SU-DHL-6 (cell line): ENCODE results near the gene ZNF74.
"Not testable (repeated sequence)": the region's sequence is repeated elsewhere in the genome, so short reads cannot be mapped to it uniquely, and the experiment has no call there.

Experiments
- H2AFZ ChIP-seq: fragments of 200-600 bp; sonication (generic); 2 replicates; pipeline ENCODE4 v1.6.1; 2014; ENCODE audit warnings: low read depth, mild to moderate bottlenecking, moderate library complexity, mixed read lengths, antibody characterized with exemption, low read length; ENCODE audit not compliant: severe bottlenecking
- H3F3A ChIP-seq: fragments of 200-600 bp; shearing (Covaris generic); 2 replicates; pipeline ENCODE4 v1.6.0; 2016; ENCODE audit warnings: antibody characterized with exemption, mild to moderate bottlenecking; ENCODE audit not compliant: insufficient read depth
- H3K27ac ChIP-seq: fragments of 200-600 bp; sonication (generic); 2 replicates; pipeline ENCODE4 v1.5.1; 2016; ENCODE audit warnings: low read depth, mild to moderate bottlenecking, low read length, moderate library complexity, mixed read lengths
- H3K27me3 ChIP-seq: fragments of 200-600 bp; sonication (generic), shearing (Covaris generic); 2 replicates; pipeline ENCODE4 v1.6.0; 2014; ENCODE audit warnings: mild to moderate bottlenecking, low read length
- H3K36me3 ChIP-seq: fragments of 200-600 bp; sonication (generic); 2 replicates; pipeline ENCODE4 v1.6.1; 2014; ENCODE audit warnings: mild to moderate bottlenecking, low read length, mixed read lengths
- H3K4me2 ChIP-seq: fragments of 300-600, 200-600 bp; shearing (Covaris generic), sonication (generic); 2 replicates; pipeline ENCODE4 v1.6.0; 2014; ENCODE audit warnings: low read length, low read depth, mild to moderate bottlenecking; ENCODE audit not compliant: poor library complexity, severe bottlenecking
- H3K4me3 ChIP-seq: fragments of 200-600 bp; sonication (generic); 2 replicates; pipeline ENCODE4 v1.5.1; 2014; ENCODE audit warnings: antibody characterized with exemption, low read length, mild to moderate bottlenecking, mixed read lengths; ENCODE audit not compliant: insufficient read depth, poor library complexity, severe bottlenecking
- H3K79me2 ChIP-seq: fragments of 200-600 bp; sonication (generic); 2 replicates; pipeline ENCODE4 v1.6.1; 2014; ENCODE audit warnings: mild to moderate bottlenecking, low read length, moderate library complexity; ENCODE audit not compliant: insufficient read depth
- H3K9ac ChIP-seq: fragments of 200-600 bp; sonication (generic); 2 replicates; pipeline ENCODE4 v1.7.0; 2014; ENCODE audit warnings: mild to moderate bottlenecking, low read length
- H3K9me2 ChIP-seq: fragments of 200-600 bp; sonication (generic); replicated peaks from 2 replicates; pipeline ENCODE4 v1.6.1; 2014; ENCODE audit warnings: low read length; ENCODE audit not compliant: insufficient read depth
- H3K9me3 ChIP-seq: fragments of 200-600 bp; sonication (generic); 2 replicates; pipeline ENCODE4 v1.6.1; 2014; ENCODE audit warnings: low read length, mixed read lengths; ENCODE audit not compliant: insufficient read depth
- H4K20me1 ChIP-seq: fragments of 200-600 bp; sonication (generic); 2 replicates; pipeline ENCODE4 v1.6.1; 2014; ENCODE audit warnings: low read depth, mild to moderate bottlenecking, antibody characterized with exemption, low read length, moderate library complexity, mixed read lengths
- EZH2phosphoT487 ChIP-seq: fragments of 200-600 bp; sonication (generic), shearing (Covaris generic); conservative IDR thresholded peaks from 2 replicates; pipeline ENCODE4 v1.6.1; 2018; ENCODE audit warnings: mild to moderate bottlenecking, antibody characterized with exemption, low read length, moderate library complexity, mixed read lengths
- TF ChIP-seq, protein P1 (sequence below): fragments of 200-600 bp; sonication (generic); IDR thresholded peaks from one replicate; pipeline ENCODE4 v1.5.1; 2017; ENCODE audit warnings: antibody characterized with exemption, mild to moderate bottlenecking, low read length, moderate library complexity; ENCODE audit not compliant: insufficient read depth, poor library complexity, severe bottlenecking

ZNF74 gene

DNA sequence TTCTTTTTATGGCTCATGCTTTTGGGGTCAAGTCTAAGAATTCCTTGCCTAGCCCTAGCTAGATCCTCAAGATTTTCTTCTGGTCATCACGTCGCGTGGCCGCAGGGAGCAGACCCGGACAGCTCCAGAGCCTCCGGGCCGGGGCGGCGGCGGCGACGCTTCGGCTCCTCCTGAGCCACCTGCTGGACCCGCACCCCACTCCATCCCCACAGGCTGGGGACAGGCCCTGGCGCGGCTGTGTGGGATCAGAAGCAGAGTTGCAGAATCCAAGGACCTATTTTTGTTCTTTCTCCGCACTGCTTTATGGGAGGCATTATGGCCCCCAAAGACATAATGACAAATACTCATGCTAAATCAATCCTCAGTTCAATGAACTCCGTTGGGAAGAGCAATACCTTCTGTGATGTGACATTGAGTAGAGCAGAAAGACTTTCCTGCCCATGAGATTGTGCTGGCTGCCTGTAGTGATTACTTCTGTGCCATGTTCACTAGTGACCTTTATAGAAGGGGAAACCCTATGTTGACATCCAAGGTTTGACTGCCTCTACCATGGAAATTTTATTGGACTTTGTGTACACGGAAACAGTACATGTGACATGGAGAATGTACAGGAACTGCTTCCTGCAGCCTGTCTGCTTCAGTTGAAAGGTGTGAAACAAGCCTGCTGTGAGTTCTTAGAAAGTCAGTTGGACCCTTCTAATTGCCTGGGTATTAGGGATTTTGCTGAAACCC lies 56.0 kb downstream of the ZNF74 start:
- H4K20me1 ChIP-seq: no peaks in the 10 kb centered on the region
- no peaks in the 10 kb centered on the region for H3F3A ChIP-seq
- no peak overlapping the region for H3K9ac ChIP-seq
- no peaks in the 10 kb centered on the region for H3K27me3 ChIP-seq
- H3K9me3 ChIP-seq: no peaks in the 10 kb centered on the region
- no peak overlapping the region for H3K4me3 ChIP-seq
- H3K9me2 ChIP-seq: no peaks in the 10 kb centered on the region
- no peak overlapping the region for H3K4me2 ChIP-seq
- TF ChIP-seq, protein P1, sequence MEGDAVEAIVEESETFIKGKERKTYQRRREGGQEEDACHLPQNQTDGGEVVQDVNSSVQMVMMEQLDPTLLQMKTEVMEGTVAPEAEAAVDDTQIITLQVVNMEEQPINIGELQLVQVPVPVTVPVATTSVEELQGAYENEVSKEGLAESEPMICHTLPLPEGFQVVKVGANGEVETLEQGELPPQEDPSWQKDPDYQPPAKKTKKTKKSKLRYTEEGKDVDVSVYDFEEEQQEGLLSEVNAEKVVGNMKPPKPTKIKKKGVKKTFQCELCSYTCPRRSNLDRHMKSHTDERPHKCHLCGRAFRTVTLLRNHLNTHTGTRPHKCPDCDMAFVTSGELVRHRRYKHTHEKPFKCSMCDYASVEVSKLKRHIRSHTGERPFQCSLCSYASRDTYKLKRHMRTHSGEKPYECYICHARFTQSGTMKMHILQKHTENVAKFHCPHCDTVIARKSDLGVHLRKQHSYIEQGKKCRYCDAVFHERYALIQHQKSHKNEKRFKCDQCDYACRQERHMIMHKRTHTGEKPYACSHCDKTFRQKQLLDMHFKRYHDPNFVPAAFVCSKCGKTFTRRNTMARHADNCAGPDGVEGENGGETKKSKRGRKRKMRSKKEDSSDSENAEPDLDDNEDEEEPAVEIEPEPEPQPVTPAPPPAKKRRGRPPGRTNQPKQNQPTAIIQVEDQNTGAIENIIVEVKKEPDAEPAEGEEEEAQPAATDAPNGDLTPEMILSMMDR: no peak
- TF ChIP-seq EZH2phosphoT487: no peak
- H3K36me3 ChIP-seq: no peaks in the 10 kb centered on the region
- no peak overlapping the region for H2AFZ ChIP-seq
- H3K27ac ChIP-seq: no peak overlapping the region
- no peaks in the 10 kb centered on the region for H3K79me2 ChIP-seq

DNA sequence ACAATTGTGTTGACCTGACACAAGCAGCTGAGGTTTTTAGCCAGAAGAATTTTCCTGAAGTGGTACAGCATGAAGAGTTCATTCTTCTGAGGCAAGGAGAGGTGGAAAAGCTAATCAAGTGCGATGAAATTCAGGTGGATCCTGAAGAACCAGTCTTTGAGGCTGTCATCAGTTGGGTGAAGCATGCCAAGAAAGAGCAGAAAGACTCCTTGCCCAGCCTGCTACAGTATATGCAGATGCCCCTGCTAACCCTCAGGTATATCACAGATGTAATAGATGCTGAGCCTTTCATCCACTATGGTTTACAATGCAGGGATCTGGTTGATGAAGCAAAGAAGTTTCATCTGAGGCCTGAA lies 56.6 kb downstream of the ZNF74 start:
- no peaks in the 10 kb centered on the region for H3K36me3 ChIP-seq
- H3K27ac ChIP-seq: no peak overlapping the region
- no peaks in the 10 kb centered on the region for H3K27me3 ChIP-seq
- H3K9me3 ChIP-seq: no peaks in the 10 kb centered on the region
- no peak overlapping the region for H2AFZ ChIP-seq
- no peaks in the 10 kb centered on the region for H3K79me2 ChIP-seq
- H4K20me1 ChIP-seq: no peaks in the 10 kb centered on the region
- TF ChIP-seq, protein P1: no peak
- no peak for TF ChIP-seq EZH2phosphoT487
- H3F3A ChIP-seq: no peaks in the 10 kb centered on the region
- H3K4me2 ChIP-seq: no peak overlapping the region
- no peaks in the 10 kb centered on the region for H3K9me2 ChIP-seq
- no peak overlapping the region for H3K4me3 ChIP-seq
- no peak overlapping the region for H3K9ac ChIP-seq

DNA sequence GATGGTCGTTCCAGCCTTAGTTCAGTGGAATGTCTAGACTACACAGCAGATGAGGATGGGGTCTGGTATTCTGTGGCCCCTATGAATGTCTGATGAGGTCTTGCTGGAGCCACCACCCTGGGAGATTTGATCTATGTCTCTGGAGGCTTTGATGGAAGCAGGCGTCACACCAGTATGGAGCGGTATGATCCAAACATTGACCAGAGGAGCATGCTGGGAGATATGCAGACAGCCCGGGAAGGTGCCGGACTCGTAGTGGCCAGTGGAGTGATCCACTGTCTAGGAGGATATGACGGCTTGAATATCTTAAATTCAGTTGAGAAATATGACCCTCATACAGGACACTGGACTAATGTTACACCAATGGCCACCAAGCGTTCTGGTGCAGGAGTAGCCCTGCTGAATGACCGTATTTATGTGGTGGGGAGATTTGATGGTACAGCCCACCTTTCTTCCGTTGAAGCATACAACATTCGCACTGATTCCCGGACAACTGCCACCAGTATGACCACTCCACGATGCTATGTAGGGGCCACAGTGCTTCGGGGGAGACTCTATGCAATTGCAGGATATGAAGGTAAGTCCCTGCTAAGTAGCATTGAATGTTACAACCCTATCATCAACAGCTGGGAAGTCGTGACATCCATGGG lies 57.3 kb downstream of the ZNF74 start:
- not testable (repeated sequence) for H3K9ac ChIP-seq

DNA sequence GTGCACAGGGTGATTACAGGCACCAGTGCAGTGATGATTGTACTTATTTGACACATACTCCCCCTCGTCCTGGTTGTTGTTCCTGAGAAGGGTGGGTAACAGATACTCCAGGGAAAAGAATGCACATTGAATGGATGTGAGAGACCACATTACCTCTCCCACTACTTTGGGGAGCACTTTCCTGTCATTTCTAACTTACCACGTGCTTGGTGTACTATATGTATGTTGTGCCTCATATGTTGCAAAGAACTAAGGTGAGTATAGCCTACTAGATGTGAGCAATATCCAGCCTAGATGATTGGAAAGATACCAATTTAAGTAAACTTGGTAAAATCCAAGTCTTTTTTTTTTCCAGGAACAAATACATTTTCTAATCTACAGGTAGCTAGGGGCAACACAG lies 58.0 kb downstream of the ZNF74 start:
- no peak overlapping the region for H3K9ac ChIP-seq
- no peaks in the 10 kb centered on the region for H3F3A ChIP-seq
- TF ChIP-seq, protein P1: no peak
- no peak for TF ChIP-seq EZH2phosphoT487
- H3K36me3 ChIP-seq: no peaks in the 10 kb centered on the region
- H4K20me1 ChIP-seq: no peaks in the 10 kb centered on the region
- H3K4me3 ChIP-seq: no peak overlapping the region
- H3K9me2 ChIP-seq: no peaks in the 10 kb centered on the region
- no peaks in the 10 kb centered on the region for H3K79me2 ChIP-seq
- no peak overlapping the region for H3K4me2 ChIP-seq
- H3K9me3 ChIP-seq: no peaks in the 10 kb centered on the region
- H3K27ac ChIP-seq: no peak overlapping the region
- no peaks in the 10 kb centered on the region for H3K27me3 ChIP-seq
- no peak overlapping the region for H2AFZ ChIP-seq

More for the DNA sequence above, 57.3 kb downstream of the ZNF74 start:
- H3K36me3 ChIP-seq, H3K27ac ChIP-seq, H2AFZ ChIP-seq, H3F3A ChIP-seq, H3K9me2 ChIP-seq, H3K9me3 ChIP-seq, H3K79me2 ChIP-seq, H3K4me3 ChIP-seq, H3K4me2 ChIP-seq, H3K27me3 ChIP-seq, H4K20me1 ChIP-seq: not testable (repeated sequence)
